ENCODE results near the gene NGEF.

DNA sequence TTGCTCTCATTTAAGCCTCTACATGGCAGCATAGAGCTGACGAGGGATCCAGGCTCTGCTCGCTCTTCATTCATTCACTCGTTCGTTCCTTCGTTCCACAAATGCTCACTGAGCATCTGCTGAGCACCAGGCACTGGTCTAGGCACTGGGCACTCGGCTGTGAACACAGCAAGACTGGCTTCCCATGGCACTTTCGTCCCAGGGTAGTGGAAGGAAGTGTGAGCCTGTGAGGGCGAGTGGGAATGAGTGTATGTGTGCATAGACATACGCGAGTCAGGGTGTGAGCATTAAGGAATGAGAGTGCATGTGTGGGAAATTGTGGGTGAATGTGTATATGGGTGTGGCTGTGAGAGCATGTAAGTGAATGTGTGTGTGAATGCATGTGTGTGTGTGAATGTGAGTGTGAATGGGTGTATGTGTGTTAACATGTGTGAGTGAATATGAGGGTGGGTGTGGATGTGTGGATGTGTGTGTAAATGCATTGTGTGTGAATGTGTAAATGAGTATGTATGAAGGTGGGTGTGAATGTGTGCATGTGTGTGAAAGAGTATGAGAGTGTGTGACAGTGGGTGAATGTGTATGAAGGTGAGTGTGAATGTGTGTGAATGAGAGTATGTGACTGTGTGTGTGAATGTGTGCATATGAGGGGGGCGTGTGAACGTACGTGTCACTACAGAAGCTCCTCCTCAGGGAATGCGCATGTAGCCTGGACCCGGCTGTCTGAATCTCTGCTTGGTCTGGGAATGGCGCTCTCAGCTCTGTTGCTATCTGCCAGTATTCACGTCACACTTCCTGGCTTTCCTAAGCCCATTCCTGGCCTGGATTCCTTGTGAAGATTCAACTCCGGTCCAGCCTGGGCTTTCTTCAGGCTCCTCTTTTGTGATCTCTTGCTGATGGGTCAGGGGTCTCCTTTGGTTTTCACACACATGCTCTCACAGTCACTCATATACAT lies 114.2 kb downstream of the NGEF start:
- no peak for TF ChIP-seq YY1 (IDR thresholded peaks at IDR 0.05; ENCODE audit: low read depth)
- TF ChIP-seq, protein P1, sequence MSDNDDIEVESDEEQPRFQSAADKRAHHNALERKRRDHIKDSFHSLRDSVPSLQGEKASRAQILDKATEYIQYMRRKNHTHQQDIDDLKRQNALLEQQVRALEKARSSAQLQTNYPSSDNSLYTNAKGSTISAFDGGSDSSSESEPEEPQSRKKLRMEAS (IDR thresholded peaks at IDR 0.05): no peak
- TF ChIP-seq, protein P2, sequence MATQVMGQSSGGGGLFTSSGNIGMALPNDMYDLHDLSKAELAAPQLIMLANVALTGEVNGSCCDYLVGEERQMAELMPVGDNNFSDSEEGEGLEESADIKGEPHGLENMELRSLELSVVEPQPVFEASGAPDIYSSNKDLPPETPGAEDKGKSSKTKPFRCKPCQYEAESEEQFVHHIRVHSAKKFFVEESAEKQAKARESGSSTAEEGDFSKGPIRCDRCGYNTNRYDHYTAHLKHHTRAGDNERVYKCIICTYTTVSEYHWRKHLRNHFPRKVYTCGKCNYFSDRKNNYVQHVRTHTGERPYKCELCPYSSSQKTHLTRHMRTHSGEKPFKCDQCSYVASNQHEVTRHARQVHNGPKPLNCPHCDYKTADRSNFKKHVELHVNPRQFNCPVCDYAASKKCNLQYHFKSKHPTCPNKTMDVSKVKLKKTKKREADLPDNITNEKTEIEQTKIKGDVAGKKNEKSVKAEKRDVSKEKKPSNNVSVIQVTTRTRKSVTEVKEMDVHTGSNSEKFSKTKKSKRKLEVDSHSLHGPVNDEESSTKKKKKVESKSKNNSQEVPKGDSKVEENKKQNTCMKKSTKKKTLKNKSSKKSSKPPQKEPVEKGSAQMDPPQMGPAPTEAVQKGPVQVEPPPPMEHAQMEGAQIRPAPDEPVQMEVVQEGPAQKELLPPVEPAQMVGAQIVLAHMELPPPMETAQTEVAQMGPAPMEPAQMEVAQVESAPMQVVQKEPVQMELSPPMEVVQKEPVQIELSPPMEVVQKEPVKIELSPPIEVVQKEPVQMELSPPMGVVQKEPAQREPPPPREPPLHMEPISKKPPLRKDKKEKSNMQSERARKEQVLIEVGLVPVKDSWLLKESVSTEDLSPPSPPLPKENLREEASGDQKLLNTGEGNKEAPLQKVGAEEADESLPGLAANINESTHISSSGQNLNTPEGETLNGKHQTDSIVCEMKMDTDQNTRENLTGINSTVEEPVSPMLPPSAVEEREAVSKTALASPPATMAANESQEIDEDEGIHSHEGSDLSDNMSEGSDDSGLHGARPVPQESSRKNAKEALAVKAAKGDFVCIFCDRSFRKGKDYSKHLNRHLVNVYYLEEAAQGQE (IDR thresholded peaks at IDR 0.05; ENCODE audit: low read depth): no peak
- TF ChIP-seq TAF1 (IDR thresholded peaks at IDR 0.05; ENCODE audit: low read depth): no peak
- no peak for TF ChIP-seq EGR1 (IDR thresholded peaks at IDR 0.05)
- TF ChIP-seq CREB1 (IDR thresholded peaks at IDR 0.05; ENCODE audit: low read depth): no peak
- no peak for TF ChIP-seq TEAD4 (IDR thresholded peaks at IDR 0.05)
- no peak for TF ChIP-seq EP300 (IDR thresholded peaks at IDR 0.05; ENCODE audit: borderline replicate concordance)
- TF ChIP-seq CEBPB (IDR thresholded peaks at IDR 0.05): no peak
